PC-3 (cell line): Measurements from ENCODE around the gene CSNK1G2. TPM values are rescaled to one million over a fixed set of nuclear protein-coding genes. Genes with fewer than 3 reads are reported as not detected.

Experiments used
- ATAC-seq: fragments of 200-7000 bp; cut with Tn5 transposase; 2 replicates; pipeline ENCODE4 v1.9.1; 2020; ENCODE audit warnings: mild to moderate bottlenecking, moderate library complexity
- BruUV-seq: library from RNA; stranded (reverse); fragments of 400-500 nt; replicated peaks from 2 replicates; lab custom pipeline; 2021; lab: Mats Ljungman, UMichigan
- CTCF ChIA-PET: fragments of 300-600 bp; sonication (Branson Sonifier 250); formaldehyde crosslinking; loops from one replicate; lab custom pipeline; 2022; ENCODE audit warnings: antibody characterized with exemption; lab: Charles Lee
- POLR2A ChIA-PET: fragments of 300-600 bp; sonication (Branson Sonifier 250); formaldehyde crosslinking; loops from one replicate; lab custom pipeline; 2022; ENCODE audit warnings: antibody characterized with exemption; ENCODE audit not compliant: unreplicated experiment; lab: Charles Lee
- DNase-seq: peaks from one replicate; pipeline ENCODE4 v3.0.0-alpha.2; 2015
- H2AFZ ChIP-seq: fragments of 300-600 bp; sonication (generic); 2 replicates; pipeline ENCODE4 v1.6.0; 2016; ENCODE audit warnings: antibody characterized with exemption, low read length
- H3F3A ChIP-seq: fragments of 300-600 bp; sonication (generic); one replicate; pipeline ENCODE4 v1.6.0; 2017; ENCODE audit warnings: antibody characterized with exemption, low read length, control low read depth, mild to moderate bottlenecking; ENCODE audit not compliant: unreplicated experiment
- H3K27ac ChIP-seq: fragments of 300-600 bp; sonication (generic); 2 replicates; pipeline ENCODE4 v1.5.1; 2016; ENCODE audit warnings: mild to moderate bottlenecking, low read length
- H3K27me3 ChIP-seq: fragments of 300-600 bp; sonication (generic); 2 replicates; pipeline ENCODE4 v1.6.1; 2016; ENCODE audit warnings: low read length, mixed read lengths
- H3K36me3 ChIP-seq: fragments of 300-600 bp; sonication (generic); 2 replicates; pipeline ENCODE4 v1.6.1; 2016; ENCODE audit warnings: low read depth, mixed run types, low read length, mixed read lengths
- H3K4me1 ChIP-seq: fragments of 300-600 bp; sonication (generic); 2 replicates; pipeline ENCODE4 v1.5.1; 2016; ENCODE audit warnings: low read length; ENCODE audit not compliant: insufficient read depth
- H3K4me2 ChIP-seq: fragments of 300-600 bp; sonication (generic); 2 replicates; pipeline ENCODE4 v1.6.0; 2016; ENCODE audit warnings: low read length
- H3K4me3 ChIP-seq: fragments of 300-600 bp; sonication (generic); 2 replicates; pipeline ENCODE4 v1.5.1; 2016; ENCODE audit warnings: mild to moderate bottlenecking, low read length, mixed read lengths
- H3K79me2 ChIP-seq: fragments of 300-600 bp; sonication (generic); 2 replicates; pipeline ENCODE4 v1.6.1; 2017; ENCODE audit warnings: low read length, mixed read lengths
- H3K9ac ChIP-seq: fragments of 300-600 bp; sonication (generic); 2 replicates; pipeline ENCODE4 v1.6.0; 2016; ENCODE audit warnings: mild to moderate bottlenecking, low read length
- H3K9me2 ChIP-seq: fragments of 300-600 bp; sonication (generic); replicated peaks from 2 replicates; pipeline ENCODE4 v1.6.1; 2016; ENCODE audit warnings: mixed run types, low read length, mixed read lengths
- H3K9me3 ChIP-seq: fragments of 300-600 bp; sonication (generic); 2 replicates; pipeline ENCODE4 v1.6.1; 2016; ENCODE audit warnings: low read length, mixed read lengths
- H4K20me1 ChIP-seq: fragments of 300-600 bp; sonication (generic); 2 replicates; pipeline ENCODE4 v1.6.1; 2016; ENCODE audit warnings: low read length, mixed read lengths
- CTCF ChIP-seq: fragments of 300-600 bp; sonication (generic); conservative IDR thresholded peaks from 2 replicates; pipeline ENCODE4 v1.5.1; 2017; ENCODE audit warnings: antibody characterized with exemption, low read depth, mild to moderate bottlenecking, low read length
- EZH2 ChIP-seq: fragments of 300-600 bp; sonication (generic); IDR thresholded peaks from one replicate; pipeline ENCODE4 v1.6.1; 2017; ENCODE audit warnings: antibody characterized with exemption, mild to moderate bottlenecking, low read length; ENCODE audit not compliant: unreplicated experiment
- EZH2phosphoT487 ChIP-seq: fragments of 300-600 bp; sonication (generic); IDR thresholded peaks from 2 replicates; pipeline ENCODE4 v1.6.1; 2018; ENCODE audit warnings: mild to moderate bottlenecking, antibody characterized with exemption, low read length, borderline replicate concordance
- intact Hi-C: fragments of 100-400 bp; cut with micrococcal nuclease; formaldehyde crosslinking; loops from 2 replicates; pipeline ENCODE4 v1.9.0; 2023
- total RNA-seq: library from RNA; depleted of rRNA; stranded (reverse); fragments of >200 nt; gene quantifications from 2 replicates; pipeline ENCODE4 v1.2.3, GENCODE V29; 2014

Gene CSNK1G2
- total RNA-seq, 1 experiment from 2014 or later: 83.6 TPM

GRCh38 chr19:2003874-2004273 is 62.9 kb downstream of the CSNK1G2 start:
- no TSS peak for BruUV-seq
- H3K79me2 ChIP-seq: 0 out of 2 replicates have a peak, but pooled peaks cover 5% of the 10 kb centered on the region
- no peaks in the 10 kb centered on the region for H3K9me3 ChIP-seq
- H2AFZ ChIP-seq: no peak overlapping the region
- no peak overlapping the region for H3K4me2 ChIP-seq
- no peaks in the 10 kb centered on the region for H3K36me3 ChIP-seq
- H3F3A ChIP-seq: no peaks in the 10 kb centered on the region
- H3K27me3 ChIP-seq: no peaks in the 10 kb centered on the region
- no peak for DNase-seq
- TF ChIP-seq EZH2 (no peak), EZH2phosphoT487 (no peak), CTCF (no peak)
- H3K4me1 ChIP-seq: no peaks in the 10 kb centered on the region
- H3K27ac ChIP-seq: no peak overlapping the region
- H3K9me2 ChIP-seq: no peaks in the 10 kb centered on the region
- intact Hi-C loops: no loop called here
- ChIA-PET POLR2A (no interaction called here), CTCF (no interaction called here)
- H4K20me1 ChIP-seq: no peaks in the 10 kb centered on the region
- no peak overlapping the region for H3K9ac ChIP-seq
- H3K4me3 ChIP-seq: no peak overlapping the region
- no peak for ATAC-seq

GRCh38 chr19:2010135-2010668 is 69.2 kb downstream of the CSNK1G2 start:
- intact Hi-C loops: no loop called here
- no peaks in the 10 kb centered on the region for H4K20me1 ChIP-seq
- H3K79me2 ChIP-seq: peaks cover 39% of the 10 kb centered on the region
- no peak for DNase-seq
- H3K27me3 ChIP-seq: no peaks in the 10 kb centered on the region
- H3K9me3 ChIP-seq: no peaks in the 10 kb centered on the region
- no peak for ATAC-seq
- no peaks in the 10 kb centered on the region for H3K9me2 ChIP-seq
- no peak overlapping the region for H2AFZ ChIP-seq
- no peaks in the 10 kb centered on the region for H3F3A ChIP-seq
- no peaks in the 10 kb centered on the region for H3K4me1 ChIP-seq
- no peak for TF ChIP-seq EZH2
- no peak for TF ChIP-seq EZH2phosphoT487
- no peak for TF ChIP-seq CTCF
- no peaks in the 10 kb centered on the region for H3K36me3 ChIP-seq
- no peak overlapping the region for H3K4me2 ChIP-seq
- H3K27ac ChIP-seq: no peak overlapping the region
- no TSS peak for BruUV-seq
- no peak overlapping the region for H3K4me3 ChIP-seq
- CTCF ChIA-PET: no interaction called here
- no peak overlapping the region for H3K9ac ChIP-seq
- POLR2A ChIA-PET: no interaction called here

- Histone ChIP-seq H3K9me2 (no peaks in the 10 kb centered on the region), H3K9me3 (no peaks in the 10 kb centered on the region), H2AFZ (no peak overlapping the region), H3K4me1 (peaks cover under 1% of the 10 kb centered on the region; the same call in 1 of the 2 replicates), H3K4me2 (no peak overlapping the region), H3K79me2 (peaks cover 39% of the 10 kb centered on the region), H4K20me1 (no peaks in the 10 kb centered on the region), H3K36me3 (no peaks in the 10 kb centered on the region), H3K4me3 (no peak overlapping the region), H3K27me3 (no peaks in the 10 kb centered on the region), H3F3A (no peaks in the 10 kb centered on the region), H3K27ac (no peak overlapping the region), H3K9ac (no peak overlapping the region)
- intact Hi-C loops: no loop called here
- ChIA-PET CTCF (no interaction called here), POLR2A (no interaction called here)
- BruUV-seq: no TSS peak
- no peak for ATAC-seq
- no peak for DNase-seq
- TF ChIP-seq EZH2phosphoT487: no peak
- TF ChIP-seq EZH2: no peak
- no peak for TF ChIP-seq CTCF
Measured at GRCh38 chr19:2011169-2011568, 70.2 kb downstream of the CSNK1G2 start.
